Osteoblast (primary cell): ENCODE measurements around the gene CYSRT1. TPM values are rescaled to one million over a fixed set of nuclear protein-coding genes. Genes with fewer than 3 reads are reported as not detected.

Experiments
- DNase-seq: peaks from one replicate; pipeline ENCODE4 v3.0.0; 2011; ENCODE audit warnings: low spot score, mixed read lengths; ENCODE audit not compliant: insufficient read length; ENCODE audit errors: missing footprints
- H2AFZ ChIP-seq: 2 replicates; pipeline ENCODE4 v1.6.0; 2011; ENCODE audit warnings: mild to moderate bottlenecking, low read length
- H3K27ac ChIP-seq: 2 replicates; pipeline ENCODE4 v1.5.1; 2011; ENCODE audit warnings: mild to moderate bottlenecking, low read depth, low read length, moderate library complexity
- H3K27me3 ChIP-seq: 2 replicates; pipeline ENCODE4 v1.6.0; 2012; ENCODE audit warnings: mild to moderate bottlenecking, control low read depth, inconsistent platforms, low read length, moderate library complexity; ENCODE audit not compliant: insufficient read depth
- H3K36me3 ChIP-seq: 2 replicates; pipeline ENCODE4 v1.5.1; 2011; ENCODE audit warnings: mild to moderate bottlenecking, low read length, control low read depth, moderate library complexity; ENCODE audit not compliant: insufficient read depth
- H3K4me1 ChIP-seq: 2 replicates; pipeline ENCODE4 v1.5.1; 2011; ENCODE audit warnings: mild to moderate bottlenecking, low read length, control low read depth, moderate library complexity; ENCODE audit not compliant: insufficient read depth
- H3K4me2 ChIP-seq: 2 replicates; pipeline ENCODE4 v1.6.0; 2011; ENCODE audit warnings: mild to moderate bottlenecking, low read length; ENCODE audit not compliant: insufficient read depth
- H3K4me3 ChIP-seq: fragments of 200-600 bp; sonication (generic); 3 replicates; pipeline ENCODE4 v1.5.1; 2012; ENCODE audit warnings: mild to moderate bottlenecking, low read length, inconsistent platforms; ENCODE audit not compliant: insufficient read depth
- H3K79me2 ChIP-seq: 2 replicates; pipeline ENCODE4 v1.6.0; 2012; ENCODE audit warnings: mild to moderate bottlenecking, low read length, control low read depth, inconsistent platforms; ENCODE audit not compliant: insufficient read depth
- H3K9me3 ChIP-seq: 2 replicates; pipeline ENCODE4 v1.5.1; 2011; ENCODE audit warnings: low read depth, low read length, control low read depth
- H4K20me1 ChIP-seq: 2 replicates; pipeline ENCODE4 v1.6.0; 2012; ENCODE audit warnings: mild to moderate bottlenecking, low read length, control low read depth; ENCODE audit not compliant: insufficient read depth
- CTCF ChIP-seq: IDR thresholded peaks from 2 replicates; pipeline ENCODE4 v1.5.1; 2011; ENCODE audit warnings: mild to moderate bottlenecking, low read depth, low read length, moderate library complexity; ENCODE audit errors: extremely low read depth
- total RNA-seq: library from RNA; depleted of rRNA; stranded (reverse); fragments of >200 nt; gene quantifications from 2 replicates; pipeline ENCODE4 v1.2.3, GENCODE V29; 2012

The CYSRT1 gene
- total RNA-seq, 1 donor, result 1.1 TPM

DNA sequence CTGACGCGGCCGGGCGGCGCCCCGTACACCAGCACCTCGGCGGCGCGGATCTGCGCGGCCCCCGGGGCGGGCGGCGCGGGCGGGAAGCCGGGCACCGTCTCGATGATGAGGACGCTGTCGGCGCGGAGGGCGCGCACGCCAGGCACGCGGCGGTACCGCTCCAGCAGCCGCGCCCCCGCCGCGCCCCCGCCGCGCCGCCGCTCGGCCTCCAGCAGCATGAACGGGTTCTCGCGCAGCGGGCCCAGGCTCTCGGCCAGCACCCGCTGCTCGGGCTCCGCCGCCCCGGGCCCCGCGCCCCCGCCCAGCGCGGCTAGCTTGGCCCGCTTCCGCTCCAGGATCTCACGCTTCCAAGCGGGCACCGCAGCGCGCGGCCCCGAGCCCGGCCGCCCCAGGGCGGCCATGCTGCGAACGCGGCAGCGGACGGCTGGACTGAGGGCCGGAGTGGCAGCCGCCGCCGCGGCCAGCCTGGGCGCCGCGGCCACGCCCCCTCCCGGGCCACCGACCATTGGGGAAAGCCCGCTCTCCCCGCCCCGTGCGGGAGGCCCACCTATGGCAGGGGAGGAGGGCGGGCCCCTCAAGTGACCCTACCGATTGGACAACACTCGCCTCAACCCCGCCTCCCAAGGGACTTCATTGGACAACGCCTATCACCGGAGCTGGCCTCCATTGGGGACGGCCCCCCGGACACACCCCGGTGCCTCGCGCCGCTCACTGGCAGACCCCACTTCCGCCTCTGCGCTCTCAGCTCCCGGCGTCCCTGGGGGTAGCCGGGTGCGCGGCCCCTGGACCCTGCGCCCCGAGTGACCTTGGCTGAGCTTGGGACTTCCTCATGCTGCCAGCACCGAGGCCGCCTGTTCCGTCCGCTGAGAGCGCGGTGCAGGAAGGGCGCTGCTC is 24.4 kb upstream of the CYSRT1 start, which contains the start of gene TPRN:
TPRN (minus strand) TSS at position 431 of the 894 bp plus-strand sequence; CDS start at position 401, 30 bp downstream.
- peak; percentile 100 for DNase-seq
- Histone ChIP-seq H3K27ac (peak within 1 kb of the TSS; percentile 28), H3K4me3 (peak within 1 kb of the TSS; percentile 87), H2AFZ (peak within 1 kb of the TSS; percentile 78), H3K36me3 (no peaks in the 10 kb centered on the region), H3K27me3 (no peaks in the 10 kb centered on the region), H3K9me3 (no peaks in the 10 kb centered on the region), H4K20me1 (peaks cover 33% of the 10 kb centered on the region), H3K79me2 (peaks cover 76% of the 10 kb centered on the region), H3K4me1 (peaks cover 34% of the 10 kb centered on the region), H3K4me2 (peak within 1 kb of the TSS; percentile 86)
- TF ChIP-seq CTCF, result no peak

GRCh38 chr9:137201205-137201868 is 23.6 kb upstream of the CYSRT1 start:
- no peaks in the 10 kb centered on the region for H3K9me3 ChIP-seq
- peak overlapping the region; percentile 87 for H3K4me3 ChIP-seq
- peaks cover 33% of the 10 kb centered on the region for H4K20me1 ChIP-seq
- H3K79me2 ChIP-seq, result peaks cover 78% of the 10 kb centered on the region
- peaks cover 39% of the 10 kb centered on the region for H3K4me1 ChIP-seq
- DNase-seq, result no peak
- no peaks in the 10 kb centered on the region for H3K36me3 ChIP-seq
- peak overlapping the region; percentile 86 for H3K4me2 ChIP-seq
- TF ChIP-seq CTCF, result no peak
- no peaks in the 10 kb centered on the region for H3K27me3 ChIP-seq
- H3K27ac ChIP-seq, result peak overlapping the region; percentile 28
- peak overlapping the region; percentile 78 for H2AFZ ChIP-seq

- Histone ChIP-seq H2AFZ (no peak overlapping the region), H3K4me2 (no peak overlapping the region), H3K36me3 (no peaks in the 10 kb centered on the region), H3K27ac (no peak overlapping the region), H4K20me1 (peaks cover 27% of the 10 kb centered on the region), H3K27me3 (no peaks in the 10 kb centered on the region), H3K4me1 (peaks cover 44% of the 10 kb centered on the region), H3K79me2 (peaks cover 78% of the 10 kb centered on the region), H3K4me3 (no peak overlapping the region), H3K9me3 (no peaks in the 10 kb centered on the region)
- no peak for TF ChIP-seq CTCF
- DNase-seq, result no peak
Observed at GRCh38 chr9:137202966-137203365, 22.0 kb upstream of the CYSRT1 start.

DNA sequence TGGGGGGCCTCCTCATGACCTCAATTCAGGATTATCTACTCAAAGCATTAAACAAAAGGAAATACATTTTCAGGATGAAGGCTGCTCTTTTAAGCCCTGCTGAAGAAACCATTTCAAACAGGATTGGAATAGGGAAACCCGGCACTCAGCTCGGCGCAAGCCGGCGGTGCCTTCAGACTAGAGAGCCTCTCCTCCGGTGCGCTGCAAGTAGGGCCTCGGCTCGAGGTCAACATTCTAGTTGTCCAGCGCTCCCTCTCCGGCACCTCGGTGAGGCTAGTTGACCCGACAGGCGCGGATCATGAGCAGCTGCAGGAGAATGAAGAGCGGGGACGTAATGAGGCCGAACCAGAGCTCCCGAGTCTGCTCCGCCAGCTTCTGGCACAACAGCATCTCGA is 20.2 kb upstream of the CYSRT1 start:
- peaks cover 62% of the 10 kb centered on the region for H3K79me2 ChIP-seq

More for the DNA sequence above, 20.2 kb upstream of the CYSRT1 start:
- H3K9me3 ChIP-seq, result no peaks in the 10 kb centered on the region
- no peak for DNase-seq
- no peaks in the 10 kb centered on the region for H3K27me3 ChIP-seq
- peaks cover 30% of the 10 kb centered on the region for H3K4me1 ChIP-seq
- H3K27ac ChIP-seq, result peak overlapping the region; percentile 72
- H2AFZ ChIP-seq, result peak overlapping the region; percentile 86
- peak overlapping the region; percentile 88 for H3K4me3 ChIP-seq
- peak overlapping the region; percentile 91 for H3K4me2 ChIP-seq
- H4K20me1 ChIP-seq, result peaks cover 14% of the 10 kb centered on the region
- no peak for TF ChIP-seq CTCF
- peaks cover 2% of the 10 kb centered on the region for H3K36me3 ChIP-seq
